Vagina (tissue), 2 donors: ENCODE results near the gene MDN1. TPM values are rescaled to one million over a fixed set of nuclear protein-coding genes. Genes with fewer than 3 reads are reported as not detected.
"Not testable (repeated sequence)": the region's sequence is repeated elsewhere in the genome, so short reads cannot be mapped to it uniquely, and the experiment has no call there.

Experiments used
- DNase-seq, 2 donors: peaks; one replicate each; pipeline ENCODE4 v3.0.0-alpha.2; 2017; ENCODE audit errors: extremely low spot score in 2 of 2
- H3K27ac ChIP-seq: fragments of 200-600 bp; sonication (generic); one replicate; pipeline ENCODE4 v1.5.1; 2019
- H3K27me3 ChIP-seq: fragments of 200-600 bp; sonication (generic); one replicate; pipeline ENCODE4 v1.5.1; 2019
- H3K36me3 ChIP-seq, 2 donors: fragments of 200-600 bp; sonication (generic); one replicate each; pipeline ENCODE4 v1.5.1; 2017 to 2019
- H3K4me1 ChIP-seq: fragments of 200-600 bp; sonication (generic); one replicate; pipeline ENCODE4 v1.5.1; 2019
- H3K4me3 ChIP-seq, 2 donors: fragments of 200-600 bp; sonication (generic); 1 replicate in 1 of 2; 2 replicates in 1 of 2; pipeline ENCODE4 v1.5.1; 2016 to 2019
- H3K9me3 ChIP-seq: fragments of 200-600 bp; sonication (generic); one replicate; pipeline ENCODE4 v1.5.1; 2019
- CTCF ChIP-seq, 3 experiments: fragments of 450-650 bp in 2 of 3; fragments of 200-600 bp in 1 of 3; sonication (generic) in 1 of 3; IDR thresholded peaks; one replicate each; pipeline ENCODE4 v1.5.1; 2017 to 2019; ENCODE audit warnings: antibody characterized with exemption in 3 of 3, mild to moderate bottlenecking in 2 of 3, moderate library complexity in 2 of 3
- POLR2A ChIP-seq, 2 donors: fragments of 450-650 bp; IDR thresholded peaks; one replicate each; pipeline ENCODE4 v1.6.1; 2017; ENCODE audit warnings: antibody characterized with exemption in 2 of 2, mild to moderate bottlenecking in 2 of 2, moderate library complexity in 2 of 2
- POLR2AphosphoS5 ChIP-seq, 2 donors: sonication (generic); formaldehyde crosslinking; IDR thresholded peaks; one replicate each; pipeline ENCODE4 v1.9.0; 2017; ENCODE audit warnings: antibody characterized with exemption in 2 of 2, mild to moderate bottlenecking in 2 of 2, low read depth in 1 of 2; ENCODE audit not compliant: insufficient read depth in 1 of 2
- intact Hi-C: fragments of 100-400 bp; cut with DNase I; formaldehyde crosslinking; loops from one replicate; pipeline ENCODE4 v1.15.1; 2023
- total RNA-seq: library from RNA; depleted of rRNA; stranded (reverse); fragments of >200 nt; gene quantifications from one replicate; pipeline ENCODE4 v1.2.3, GENCODE V29; 2016

MDN1 gene
- total RNA-seq, 1 donor from 2014 or later = 23.8 TPM

- TF ChIP-seq CTCF (IDR thresholded peaks at IDR 0.05) = no peak
- H3K9me3 ChIP-seq = no peaks in the 10 kb centered on the region
- no peaks in the 10 kb centered on the region for H3K4me1 ChIP-seq
- H3K27me3 ChIP-seq = no peaks in the 10 kb centered on the region
- DNase-seq = no peak
- no peak overlapping the region for H3K4me3 ChIP-seq
- intact Hi-C loops = no loop called here
- H3K36me3 ChIP-seq = peaks cover 0 to 38% of the 10 kb centered on the region in 2 donors
- no peak overlapping the region for H3K27ac ChIP-seq
Observed at GRCh38 chr6:89644864-89645263, 174.7 kb downstream of the MDN1 start.

- no peak overlapping the region for H3K27ac ChIP-seq
- intact Hi-C loops = no loop called here
- no peaks in the 10 kb centered on the region for H3K27me3 ChIP-seq
- H3K36me3 ChIP-seq = peaks cover 0 to 30% of the 10 kb centered on the region in 2 donors
- TF ChIP-seq POLR2AphosphoS5 (IDR thresholded peaks at IDR 0.05; ENCODE audit: insufficient read depth in 1 of 2, low read depth in 1 of 2) = no peak
- TF ChIP-seq POLR2A (IDR thresholded peaks at IDR 0.05) = no peak
- no peak for TF ChIP-seq CTCF (IDR thresholded peaks at IDR 0.05)
- no peak for DNase-seq
- no peak overlapping the region for H3K4me3 ChIP-seq
- H3K4me1 ChIP-seq = peaks cover 10% of the 10 kb centered on the region
- H3K9me3 ChIP-seq = no peaks in the 10 kb centered on the region
Observed at GRCh38 chr6:89643406-89643805, 176.2 kb downstream of the MDN1 start.

GRCh38 chr6:89642956-89643355, 176.6 kb downstream of the MDN1 start:
- intact Hi-C loops = no loop called here
- no peaks in the 10 kb centered on the region for H3K27me3 ChIP-seq
- H3K27ac ChIP-seq = no peak overlapping the region
- H3K9me3 ChIP-seq = no peaks in the 10 kb centered on the region
- H3K4me1 ChIP-seq = peaks cover 11% of the 10 kb centered on the region
- DNase-seq = no peak
- peaks cover 0 to 28% of the 10 kb centered on the region in 2 donors for H3K36me3 ChIP-seq
- TF ChIP-seq CTCF (IDR thresholded peaks at IDR 0.05) = no peak
- TF ChIP-seq POLR2A (IDR thresholded peaks at IDR 0.05) = no peak
- TF ChIP-seq POLR2AphosphoS5 (IDR thresholded peaks at IDR 0.05; ENCODE audit: insufficient read depth in 1 of 2, low read depth in 1 of 2) = no peak
- H3K4me3 ChIP-seq = no peak overlapping the region

GRCh38 chr6:89641581-89641980, 178.0 kb downstream of the MDN1 start:
- DNase-seq, H3K9me3 ChIP-seq, intact Hi-C loops, H3K27ac ChIP-seq, H3K4me3 ChIP-seq, H3K27me3 ChIP-seq: not testable (repeated sequence)
- peaks cover 0 to 17% of the 10 kb centered on the region in 2 donors for H3K36me3 ChIP-seq
- peaks cover 22% of the 10 kb centered on the region for H3K4me1 ChIP-seq

- Histone ChIP-seq H3K27ac (no peak overlapping the region), H3K4me1 (peaks cover 22% of the 10 kb centered on the region), H3K27me3 (no peaks in the 10 kb centered on the region), H3K4me3 (no peak overlapping the region), H3K36me3 (peaks cover 0 to 16% of the 10 kb centered on the region in 2 donors), H3K9me3 (no peaks in the 10 kb centered on the region)
- no peak for TF ChIP-seq POLR2A (IDR thresholded peaks at IDR 0.05)
- TF ChIP-seq POLR2AphosphoS5 (IDR thresholded peaks at IDR 0.05; ENCODE audit: insufficient read depth in 1 of 2, low read depth in 1 of 2) = no peak
- no peak for TF ChIP-seq CTCF (IDR thresholded peaks at IDR 0.05)
- no peak for DNase-seq
- intact Hi-C loops = no loop called here
Observed at GRCh38 chr6:89640804-89641203, 178.8 kb downstream of the MDN1 start.
